Measurements from ENCODE around the gene NKX1-2.
"Not testable (repeated sequence)": the region's sequence is repeated elsewhere in the genome, so short reads cannot be mapped to it uniquely, and the experiment has no call there.

NKX1-2 gene

GRCh38 chr10:124449170-124450011, 444 bp downstream of the NKX1-2 start:
- peak in 1 of 2 experiments; percentile 32 for DNase-seq

- peak in 1 of 2 experiments; percentile 14 for DNase-seq
Measured at GRCh38 chr10:124448696-124449169, 1.1 kb downstream of the NKX1-2 start.

- DNase-seq = peak in 1 of 2 experiments; percentile 52
Measured at GRCh38 chr10:124447751-124448466, 1.9 kb downstream of the NKX1-2 start.

- DNase-seq = no peak
Measured at GRCh38 chr10:124446830-124447750, 2.7 kb downstream of the NKX1-2 start.

- not testable (repeated sequence) for DNase-seq
Measured at GRCh38 chr10:124441694-124442093, 8.1 kb downstream of the NKX1-2 start.

GRCh38 chr10:124436191-124436638, 13.6 kb downstream of the NKX1-2 start:
- no peak for DNase-seq

- DNase-seq = not testable (repeated sequence)
Measured at GRCh38 chr10:124435683-124436082, 14.2 kb downstream of the NKX1-2 start.

GRCh38 chr10:124433461-124433860, 16.4 kb downstream of the NKX1-2 start:
- no peak for DNase-seq

- DNase-seq = no peak
Measured at GRCh38 chr10:124430077-124430476, 19.8 kb downstream of the NKX1-2 start.

- DNase-seq = no peak
Measured at GRCh38 chr10:124429576-124429975, 20.3 kb downstream of the NKX1-2 start.

GRCh38 chr10:124428207-124428777, 21.5 kb downstream of the NKX1-2 start:
- no peak for DNase-seq

GRCh38 chr10:124425227-124425962, 24.4 kb downstream of the NKX1-2 start:
- DNase-seq = no peak

- no peak for DNase-seq
Measured at GRCh38 chr10:124423813-124424212, 26.0 kb downstream of the NKX1-2 start.

GRCh38 chr10:124422742-124423141, 27.1 kb downstream of the NKX1-2 start:
- no peak for DNase-seq

GRCh38 chr10:124420254-124420653, 29.6 kb downstream of the NKX1-2 start:
- no peak for DNase-seq

- DNase-seq = no peak
Measured at GRCh38 chr10:124419635-124420034, 30.2 kb downstream of the NKX1-2 start.

GRCh38 chr10:124418726-124419501, 30.9 kb downstream of the NKX1-2 start, which contains the start of gene OAT:
OAT (minus strand) TSS chr10:124418923; CDS start chr10:124412171, 6,752 bp downstream.
- peak; percentile 90 to 98 for DNase-seq

- DNase-seq = peak in 1 of 2 experiments; percentile 63
Measured at GRCh38 chr10:124417895-124418725, 31.7 kb downstream of the NKX1-2 start.

GRCh38 chr10:124416733-124417132, 33.1 kb downstream of the NKX1-2 start:
- no peak for DNase-seq

GRCh38 chr10:124415210-124415609, 34.6 kb downstream of the NKX1-2 start:
- no peak for DNase-seq

Data from NCI-H526 (cell line).